ENCODE measurements around the gene CRHR1. TPM values are rescaled to one million over a fixed set of nuclear protein-coding genes. Genes with fewer than 3 reads are reported as not detected.

CRHR1 gene
- total RNA-seq, 4 donors from 2014 or later: 0.26 to 0.89 (median 0.76) TPM

DNA sequence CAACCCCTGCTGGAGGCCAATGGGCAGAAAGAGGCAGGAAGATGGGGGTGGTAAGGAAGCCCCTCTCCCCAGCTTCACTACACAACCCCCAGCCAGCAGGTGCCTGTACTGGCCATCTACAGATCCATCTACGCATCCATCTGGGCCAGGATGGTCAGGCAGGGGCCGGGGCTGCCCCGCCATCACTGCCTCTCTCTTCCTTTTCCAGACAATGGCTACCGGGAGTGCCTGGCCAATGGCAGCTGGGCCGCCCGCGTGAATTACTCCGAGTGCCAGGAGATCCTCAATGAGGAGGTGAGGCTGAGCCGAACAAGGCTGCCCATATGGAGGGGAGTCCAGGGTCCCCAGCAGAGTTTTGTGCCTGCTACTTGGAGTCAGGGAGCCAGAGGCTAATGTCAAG lies 37.0 kb downstream of the CRHR1 start:
- 95% methylated on average over 7 of the region's 9 CpGs for WGBS
- TF ChIP-seq POLR2AphosphoS5 (IDR thresholded peaks at IDR 0.05) (no peak), EP300 (IDR thresholded peaks at IDR 0.05) (no peak), POLR2A (IDR thresholded peaks at IDR 0.05) (no peak)
- TF ChIP-seq, protein P1, sequence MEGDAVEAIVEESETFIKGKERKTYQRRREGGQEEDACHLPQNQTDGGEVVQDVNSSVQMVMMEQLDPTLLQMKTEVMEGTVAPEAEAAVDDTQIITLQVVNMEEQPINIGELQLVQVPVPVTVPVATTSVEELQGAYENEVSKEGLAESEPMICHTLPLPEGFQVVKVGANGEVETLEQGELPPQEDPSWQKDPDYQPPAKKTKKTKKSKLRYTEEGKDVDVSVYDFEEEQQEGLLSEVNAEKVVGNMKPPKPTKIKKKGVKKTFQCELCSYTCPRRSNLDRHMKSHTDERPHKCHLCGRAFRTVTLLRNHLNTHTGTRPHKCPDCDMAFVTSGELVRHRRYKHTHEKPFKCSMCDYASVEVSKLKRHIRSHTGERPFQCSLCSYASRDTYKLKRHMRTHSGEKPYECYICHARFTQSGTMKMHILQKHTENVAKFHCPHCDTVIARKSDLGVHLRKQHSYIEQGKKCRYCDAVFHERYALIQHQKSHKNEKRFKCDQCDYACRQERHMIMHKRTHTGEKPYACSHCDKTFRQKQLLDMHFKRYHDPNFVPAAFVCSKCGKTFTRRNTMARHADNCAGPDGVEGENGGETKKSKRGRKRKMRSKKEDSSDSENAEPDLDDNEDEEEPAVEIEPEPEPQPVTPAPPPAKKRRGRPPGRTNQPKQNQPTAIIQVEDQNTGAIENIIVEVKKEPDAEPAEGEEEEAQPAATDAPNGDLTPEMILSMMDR (IDR thresholded peaks at IDR 0.05): no peak
- DNase-seq (ENCODE audit: low spot score in 2 of 2): no peak
- H3K27ac ChIP-seq: no peak overlapping the region
- H3K4me1 ChIP-seq: no peaks in the 10 kb centered on the region
- no peaks in the 10 kb centered on the region for H3K9me3 ChIP-seq
- no peaks in the 10 kb centered on the region for H3K36me3 ChIP-seq
- no peak overlapping the region for H3K4me3 ChIP-seq
- H3K27me3 ChIP-seq: peaks cover 6% of the 10 kb centered on the region

DNA sequence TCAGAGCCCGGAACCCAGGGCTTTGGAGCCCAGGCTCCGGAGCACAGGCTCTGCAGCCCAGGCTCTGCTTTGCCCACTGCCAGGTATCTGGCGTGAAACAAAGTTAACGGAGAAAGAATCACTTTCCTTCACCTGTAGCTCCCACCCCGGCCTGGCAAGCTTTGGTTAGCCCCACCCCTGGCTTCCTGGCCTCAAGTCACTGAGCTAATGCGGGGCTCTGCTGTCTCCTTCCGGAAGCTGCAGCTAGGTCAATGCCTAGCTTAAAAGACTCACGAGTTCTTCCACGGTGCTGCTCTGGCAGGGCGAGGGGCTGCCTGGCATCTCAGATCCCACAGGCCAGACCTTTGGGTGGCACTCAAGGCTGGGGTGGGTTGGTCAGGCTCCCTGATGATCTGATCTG lies 39.5 kb downstream of the CRHR1 start:
- Histone ChIP-seq H3K9me3 (no peaks in the 10 kb centered on the region), H3K27ac (no peak overlapping the region), H3K27me3 (peaks cover 8% of the 10 kb centered on the region), H3K4me3 (no peak overlapping the region), H3K36me3 (no peaks in the 10 kb centered on the region), H3K4me1 (no peaks in the 10 kb centered on the region)
- DNase-seq (ENCODE audit: low spot score in 2 of 2): no peak
- WGBS: 65% methylated on average over 9 of the region's 10 CpGs
- TF ChIP-seq POLR2A (IDR thresholded peaks at IDR 0.05): no peak
- TF ChIP-seq, protein P1 (IDR thresholded peaks at IDR 0.05): no peak
- TF ChIP-seq POLR2AphosphoS5 (IDR thresholded peaks at IDR 0.05): no peak
- TF ChIP-seq EP300 (IDR thresholded peaks at IDR 0.05): no peak

DNA sequence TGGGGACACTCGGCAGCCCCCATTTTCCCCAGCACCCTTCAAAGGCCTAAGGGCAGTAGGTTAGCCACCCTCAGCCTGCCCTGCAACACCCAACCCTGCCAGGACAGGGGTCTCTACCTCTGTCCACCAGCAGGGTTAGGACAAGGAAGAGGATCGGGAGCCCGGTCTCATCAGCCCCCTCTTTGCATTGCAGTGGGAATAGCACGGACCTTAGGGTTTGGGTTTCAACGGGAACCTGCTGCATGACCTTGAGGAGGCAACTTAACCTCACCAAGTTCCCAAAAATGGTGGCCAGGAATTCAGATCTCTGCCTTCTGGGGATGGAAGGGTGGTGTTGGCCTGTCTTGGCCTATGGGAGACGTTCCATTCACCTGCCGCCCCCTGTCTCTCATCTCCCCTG lies 40.4 kb downstream of the CRHR1 start:
- Histone ChIP-seq H3K4me1 (no peaks in the 10 kb centered on the region), H3K4me3 (no peak overlapping the region), H3K9me3 (no peaks in the 10 kb centered on the region), H3K27ac (no peak overlapping the region), H3K27me3 (peaks cover 10% of the 10 kb centered on the region), H3K36me3 (no peaks in the 10 kb centered on the region)
- WGBS: 84% methylated on average over 7 of the region's 7 CpGs
- TF ChIP-seq POLR2AphosphoS5 (IDR thresholded peaks at IDR 0.05) (no peak), EP300 (IDR thresholded peaks at IDR 0.05) (no peak), POLR2A (IDR thresholded peaks at IDR 0.05) (no peak)
- TF ChIP-seq, protein P1 (IDR thresholded peaks at IDR 0.05): no peak
- no peak for DNase-seq (ENCODE audit: low spot score in 2 of 2)

DNA sequence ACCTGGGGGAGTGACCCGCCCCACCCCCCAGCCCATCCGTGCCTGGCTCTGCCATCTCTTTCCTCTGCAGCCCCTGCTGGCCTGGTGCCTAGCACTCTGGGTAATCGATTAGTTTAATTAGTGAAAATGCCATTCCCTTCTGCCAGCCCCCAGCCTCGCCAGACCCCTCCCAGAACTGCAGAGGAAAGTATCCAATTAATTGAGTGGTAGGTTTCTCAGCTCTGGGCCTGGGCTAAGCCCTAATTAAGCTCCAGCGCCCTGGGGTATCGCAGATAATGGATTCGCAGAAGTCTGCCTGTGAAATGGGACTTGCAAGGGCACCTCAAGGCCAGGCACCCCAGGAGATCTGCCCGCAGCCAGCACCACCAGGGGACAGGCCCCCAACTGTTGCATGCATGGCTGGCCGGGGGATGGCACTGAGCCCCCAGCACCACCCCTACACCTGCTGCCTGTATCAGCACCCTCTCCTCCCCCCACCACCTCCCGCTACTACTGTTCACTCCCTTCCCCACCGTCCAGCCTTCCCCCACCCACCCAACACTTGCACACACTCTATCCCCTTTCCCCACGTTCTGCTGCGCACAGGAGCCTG lies 40.9 kb downstream of the CRHR1 start:
- Histone ChIP-seq H3K36me3 (no peaks in the 10 kb centered on the region), H3K4me1 (no peaks in the 10 kb centered on the region), H3K27ac (no peak overlapping the region), H3K27me3 (peaks cover 14% of the 10 kb centered on the region), H3K9me3 (no peaks in the 10 kb centered on the region), H3K4me3 (no peak overlapping the region)
- WGBS: 87% methylated on average over 13 of the region's 13 CpGs
- no peak for DNase-seq (ENCODE audit: low spot score in 2 of 2)
- TF ChIP-seq, protein P1 (IDR thresholded peaks at IDR 0.05): no peak
- TF ChIP-seq POLR2A (IDR thresholded peaks at IDR 0.05): no peak
- no peak for TF ChIP-seq POLR2AphosphoS5 (IDR thresholded peaks at IDR 0.05)
- TF ChIP-seq EP300 (IDR thresholded peaks at IDR 0.05): no peak

DNA sequence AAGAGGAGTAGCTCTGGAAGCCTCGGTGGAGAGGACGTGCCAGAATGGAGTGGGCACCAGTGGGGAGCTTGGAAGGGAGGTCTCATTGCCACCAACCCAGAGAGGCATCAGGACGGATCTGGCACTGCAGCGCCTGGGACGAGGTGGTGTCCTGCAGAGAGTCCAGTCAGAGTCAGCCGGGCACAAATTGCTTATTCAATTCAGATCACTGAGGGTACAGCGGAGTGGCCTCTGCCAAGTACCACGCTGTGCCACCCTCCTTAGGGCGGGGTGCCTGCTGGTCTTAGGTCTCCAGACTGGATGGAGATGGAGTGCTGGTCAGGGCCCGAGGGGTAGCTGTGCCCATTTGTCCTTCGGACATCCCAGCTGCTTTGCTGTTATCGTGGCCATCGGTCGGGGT lies 41.7 kb downstream of the CRHR1 start:
- Histone ChIP-seq H3K4me1 (no peaks in the 10 kb centered on the region), H3K27me3 (peaks cover 20% of the 10 kb centered on the region), H3K4me3 (no peak overlapping the region), H3K36me3 (no peaks in the 10 kb centered on the region), H3K9me3 (no peaks in the 10 kb centered on the region), H3K27ac (no peak overlapping the region)
- WGBS: 92% methylated on average over 10 of the region's 14 CpGs
- TF ChIP-seq POLR2AphosphoS5 (IDR thresholded peaks at IDR 0.05) (no peak), EP300 (IDR thresholded peaks at IDR 0.05) (no peak), POLR2A (IDR thresholded peaks at IDR 0.05) (no peak)
- TF ChIP-seq, protein P1 (IDR thresholded peaks at IDR 0.05): no peak
- DNase-seq (ENCODE audit: low spot score in 2 of 2): no peak
